Activated T-helper 1 cell treated with Interleukin-2 at 50 U/mL for 16 hours (primary cell): ENCODE results near the gene WIPF3.

Source experiments
- DNase-seq: peaks from one replicate; pipeline ENCODE4 v3.0.0-alpha.2; 2020; ENCODE audit warnings: low read depth

The WIPF3 gene, protein sequence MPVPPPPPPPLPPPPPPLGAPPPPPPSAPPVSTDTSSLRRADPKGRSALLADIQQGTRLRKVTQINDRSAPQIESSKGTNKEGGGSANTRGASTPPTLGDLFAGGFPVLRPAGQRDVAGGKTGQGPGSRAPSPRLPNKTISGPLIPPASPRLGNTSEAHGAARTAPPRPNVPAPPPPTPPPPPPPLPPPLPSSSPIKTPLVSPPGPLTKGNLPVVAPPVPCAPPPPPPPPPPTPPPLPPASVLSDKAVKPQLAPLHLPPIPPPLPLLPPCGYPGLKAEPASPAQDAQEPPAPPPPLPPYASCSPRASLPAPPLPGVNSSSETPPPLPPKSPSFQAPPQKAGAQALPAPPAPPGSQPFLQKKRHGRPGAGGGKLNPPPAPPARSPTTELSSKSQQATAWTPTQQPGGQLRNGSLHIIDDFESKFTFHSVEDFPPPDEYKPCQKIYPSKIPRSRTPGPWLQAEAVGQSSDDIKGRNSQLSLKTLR

GRCh38 chr7:29806208-29806994, at the start of gene WIPF3:
Gene WIPF3, plus strand, starts transcription at chr7:29806508. Its CDS starts 28,217 bp downstream, at chr7:29834725.
- DNase-seq: no peak

- no peak for DNase-seq
Measured at GRCh38 chr7:29763266-29763665, 43.0 kb upstream of the WIPF3 start.

- no peak for DNase-seq
Measured at GRCh38 chr7:29764227-29764626, 42.1 kb upstream of the WIPF3 start.

DNA sequence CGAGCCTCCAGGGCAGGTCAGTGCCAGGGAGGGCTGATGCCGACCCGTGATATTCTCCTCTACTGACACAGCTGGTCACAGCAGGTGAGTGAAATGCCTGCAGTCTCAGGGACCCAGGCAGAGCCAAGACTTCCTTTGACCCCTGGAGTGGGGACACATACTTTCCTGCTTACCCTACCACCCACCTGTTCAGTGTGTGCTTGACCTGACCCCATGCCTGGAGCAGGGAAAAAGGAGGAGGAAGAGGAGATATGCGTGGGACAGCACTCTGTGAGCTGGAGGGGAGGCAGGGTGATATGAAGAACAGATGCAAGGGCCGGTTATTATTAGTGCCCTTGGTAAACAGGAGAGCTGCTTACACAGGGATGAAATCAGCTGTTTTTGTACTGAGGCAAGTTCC, 40.8 kb upstream of the WIPF3 start:
- DNase-seq: no peak

GRCh38 chr7:29770371-29770770, 35.9 kb upstream of the WIPF3 start:
- no peak for DNase-seq

DNA sequence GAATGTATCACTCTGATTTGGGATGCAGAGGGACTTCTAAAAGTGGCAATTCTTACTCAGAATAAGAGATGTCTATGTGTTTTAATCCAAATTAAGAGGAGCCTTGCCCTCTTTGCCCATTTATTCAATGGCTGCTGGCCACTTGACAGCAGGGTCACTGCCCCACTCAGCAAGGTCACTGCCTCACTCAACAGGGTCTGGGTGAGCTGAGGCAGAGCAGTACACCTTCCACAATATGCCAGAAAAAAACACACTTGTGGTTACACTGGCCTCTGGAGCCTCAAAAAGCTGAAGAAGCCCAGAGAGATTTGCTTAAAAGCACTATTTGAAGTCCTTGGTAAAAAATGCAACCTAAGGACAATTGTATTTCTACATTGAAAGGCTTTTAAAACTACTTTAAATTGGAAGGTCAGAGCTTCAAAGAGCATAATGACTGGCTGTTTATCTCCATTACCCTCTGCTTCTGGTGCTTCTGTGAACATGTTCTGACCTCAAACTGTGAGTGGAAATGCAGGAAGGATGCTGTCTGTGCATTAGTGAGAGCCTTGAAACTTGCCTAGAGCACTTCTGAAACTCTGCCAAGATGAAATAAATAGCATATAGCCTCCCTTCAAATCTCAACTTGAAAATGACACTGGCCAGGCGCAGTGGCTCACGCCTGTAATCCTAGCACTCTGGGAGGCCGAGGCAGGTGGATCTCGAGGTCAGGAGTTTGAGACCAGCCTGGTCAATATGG, 35.1 kb upstream of the WIPF3 start:
- DNase-seq: no peak

GRCh38 chr7:29779017-29779416, 27.3 kb upstream of the WIPF3 start:
- DNase-seq: no peak

DNA sequence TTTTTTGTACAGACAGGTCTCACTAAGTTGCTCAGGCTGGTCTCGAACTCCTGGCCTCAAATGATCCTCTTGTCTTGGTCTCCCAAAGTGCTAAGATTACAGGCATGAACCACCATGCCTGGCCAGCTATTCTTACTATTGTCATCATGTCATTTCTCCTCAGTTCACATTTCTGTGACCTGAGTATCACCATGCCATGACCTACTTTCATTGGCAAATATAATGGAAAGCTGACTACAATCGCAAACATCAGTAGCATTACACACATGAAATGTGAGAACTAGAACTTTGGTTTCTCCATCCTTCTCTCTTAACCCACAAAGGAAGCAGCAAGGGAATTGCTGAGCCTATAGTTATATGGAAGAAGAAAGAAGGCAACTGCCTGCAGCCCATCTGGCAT, 26.0 kb upstream of the WIPF3 start:
- DNase-seq: no peak

- DNase-seq: no peak
Measured at GRCh38 chr7:29783671-29784070, 22.6 kb upstream of the WIPF3 start.

DNA sequence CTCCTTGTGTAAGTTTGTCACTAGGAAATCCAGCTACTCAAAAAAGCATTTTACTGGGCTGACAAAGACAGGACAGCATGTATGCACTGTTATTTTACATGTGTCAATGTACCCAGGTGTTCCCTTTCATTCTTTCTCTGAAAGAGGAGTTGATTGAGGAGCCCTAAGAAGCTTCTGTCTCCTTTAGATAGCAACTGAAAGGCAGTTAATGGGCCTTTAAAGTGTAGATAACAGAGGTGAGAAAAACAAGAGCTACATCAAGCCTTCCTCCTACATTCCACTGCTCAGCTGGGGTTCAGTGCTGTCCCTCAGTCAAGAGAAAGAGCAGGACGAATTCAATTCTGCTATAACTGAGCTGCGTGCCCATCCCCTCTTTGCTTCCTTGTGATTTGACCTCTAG, 12.8 kb upstream of the WIPF3 start:
- DNase-seq: no peak

GRCh38 chr7:29794959-29795629, 11.2 kb upstream of the WIPF3 start:
- no peak for DNase-seq

DNA sequence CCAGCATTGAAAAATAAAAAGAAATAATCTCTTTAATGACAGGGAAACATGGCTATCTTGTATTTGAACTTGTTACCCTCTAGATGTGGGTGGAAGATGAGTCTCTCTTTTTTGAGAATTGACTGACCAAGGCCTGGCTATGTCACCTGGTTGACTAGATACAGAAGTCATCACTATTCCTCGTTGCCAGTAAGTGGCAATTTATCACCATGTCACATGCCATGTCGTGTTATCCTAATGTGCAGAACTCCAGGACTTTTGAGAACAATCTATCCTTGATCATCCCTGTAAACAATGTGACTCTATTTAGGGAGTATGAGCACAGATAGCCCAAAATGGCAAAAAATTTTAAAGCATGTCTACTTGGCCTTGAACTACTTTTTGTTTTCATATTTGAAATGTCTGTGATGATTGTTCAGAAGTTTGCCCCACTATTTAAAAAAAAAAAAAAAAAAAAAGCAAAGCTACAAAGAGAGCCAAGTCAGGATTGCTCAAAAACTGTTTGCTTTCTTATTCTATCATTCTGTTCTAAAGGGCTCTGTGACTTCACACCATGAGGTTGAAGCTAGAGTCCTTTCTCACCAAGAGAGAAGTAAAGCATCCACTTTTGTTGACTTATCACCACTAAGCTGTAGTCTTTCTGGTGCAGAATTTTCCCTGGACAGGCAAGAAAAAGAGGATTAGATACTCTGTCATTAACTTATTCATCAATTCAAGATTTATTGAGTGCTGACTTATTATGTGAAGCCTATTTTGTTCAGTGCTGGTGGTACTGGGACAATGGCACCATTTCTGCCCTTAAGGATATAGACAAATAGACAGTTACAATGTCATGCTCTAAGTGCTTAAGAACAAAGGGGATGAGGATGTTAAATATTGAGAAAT, 10.4 kb upstream of the WIPF3 start:
- no peak for DNase-seq

DNA sequence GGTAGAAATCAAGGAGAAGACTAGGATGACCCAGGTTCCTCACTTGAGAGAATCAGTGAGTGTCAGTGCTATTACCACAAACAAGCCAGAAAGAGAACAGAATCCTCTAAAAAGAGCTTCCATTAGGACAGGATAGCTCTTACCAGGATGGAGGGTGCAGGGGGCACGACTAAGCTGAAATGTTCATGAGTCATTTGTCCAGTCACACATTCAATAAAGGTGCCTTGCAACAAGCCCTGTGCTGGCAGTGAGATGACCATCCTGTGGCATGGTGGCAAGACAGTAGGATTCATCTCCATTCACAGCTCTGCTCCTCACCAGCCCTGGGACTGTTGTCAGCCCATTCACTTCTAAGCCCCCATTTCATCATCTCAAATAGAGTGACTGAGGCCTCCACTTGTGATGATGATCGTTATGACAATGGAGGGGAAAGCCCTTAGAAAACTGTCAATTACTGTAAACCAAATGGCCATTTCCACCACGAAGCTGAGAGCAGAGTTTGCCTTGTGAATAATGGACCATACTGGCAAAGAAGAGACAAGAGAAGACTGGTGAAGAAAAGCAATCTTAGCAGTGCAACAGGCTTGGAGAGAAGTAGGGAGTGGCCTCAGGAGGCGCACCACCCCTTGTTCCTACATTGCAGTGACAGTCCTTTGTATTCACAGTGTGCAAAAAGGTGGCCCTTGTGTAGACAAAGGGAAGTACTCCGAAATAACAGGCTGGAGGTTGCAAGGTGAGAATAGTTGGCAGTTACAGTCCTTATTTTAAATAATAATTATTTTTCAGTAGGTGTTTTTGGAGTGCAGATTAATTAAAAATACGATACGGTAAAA, 9.0 kb upstream of the WIPF3 start:
- no peak for DNase-seq

DNA sequence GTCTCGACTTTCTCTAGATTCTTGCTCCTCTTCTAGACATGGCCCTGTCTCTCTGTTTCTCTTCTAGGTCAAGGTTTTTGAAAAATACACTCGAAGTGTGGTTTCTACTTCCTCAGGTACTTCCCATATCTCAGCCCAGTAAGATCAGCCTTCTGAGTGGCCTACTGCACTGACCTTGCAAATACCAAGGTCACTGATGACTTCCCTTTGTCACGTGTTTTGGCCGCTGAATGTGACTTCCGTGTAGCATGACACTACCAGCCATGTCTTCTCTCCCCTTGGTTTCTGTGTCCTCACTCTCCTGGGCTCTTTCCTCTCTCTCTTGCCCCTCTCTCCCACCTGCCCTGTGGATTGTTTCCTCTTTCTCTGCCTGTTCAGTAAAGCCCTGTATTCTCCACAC, 7.9 kb upstream of the WIPF3 start:
- no peak for DNase-seq

DNA sequence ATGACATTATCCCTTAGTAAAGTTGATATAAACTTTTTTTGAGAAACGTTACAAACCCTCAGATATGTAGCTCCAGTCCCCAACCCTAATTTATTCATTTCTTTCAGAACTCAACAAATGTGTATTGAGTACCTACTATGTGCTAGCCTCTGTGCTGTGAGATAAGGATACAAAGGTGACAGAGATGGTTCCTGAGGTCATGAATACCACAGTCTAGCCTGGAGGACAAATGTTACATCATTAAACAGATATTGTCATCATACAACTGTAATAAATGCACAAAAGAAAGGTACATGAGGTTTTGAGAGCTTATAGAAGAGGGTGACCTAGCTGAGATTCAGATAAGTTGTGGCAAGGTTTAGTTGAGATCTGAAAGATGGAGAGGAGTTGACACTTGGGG, 4.4 kb upstream of the WIPF3 start:
- DNase-seq: no peak

- no peak for DNase-seq
Measured at GRCh38 chr7:29805031-29805430, 1.3 kb upstream of the WIPF3 start.

DNA sequence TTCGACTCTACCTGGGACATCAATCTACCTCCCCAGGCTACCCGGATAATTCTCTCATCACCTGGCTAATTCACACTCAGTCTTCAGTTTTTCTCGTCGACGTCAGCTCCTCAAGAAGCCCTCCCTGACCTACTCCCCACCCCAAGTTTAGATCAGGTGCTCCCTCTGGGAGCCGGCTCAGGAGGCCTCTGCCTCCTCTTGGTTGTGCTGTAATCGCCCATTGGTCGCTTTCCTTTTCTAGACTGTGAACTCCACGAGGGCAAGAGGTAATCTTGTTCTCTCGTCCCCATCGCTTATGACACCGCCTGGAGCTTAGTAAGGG, 461 bp upstream of the WIPF3 start:
- no peak for DNase-seq

DNA sequence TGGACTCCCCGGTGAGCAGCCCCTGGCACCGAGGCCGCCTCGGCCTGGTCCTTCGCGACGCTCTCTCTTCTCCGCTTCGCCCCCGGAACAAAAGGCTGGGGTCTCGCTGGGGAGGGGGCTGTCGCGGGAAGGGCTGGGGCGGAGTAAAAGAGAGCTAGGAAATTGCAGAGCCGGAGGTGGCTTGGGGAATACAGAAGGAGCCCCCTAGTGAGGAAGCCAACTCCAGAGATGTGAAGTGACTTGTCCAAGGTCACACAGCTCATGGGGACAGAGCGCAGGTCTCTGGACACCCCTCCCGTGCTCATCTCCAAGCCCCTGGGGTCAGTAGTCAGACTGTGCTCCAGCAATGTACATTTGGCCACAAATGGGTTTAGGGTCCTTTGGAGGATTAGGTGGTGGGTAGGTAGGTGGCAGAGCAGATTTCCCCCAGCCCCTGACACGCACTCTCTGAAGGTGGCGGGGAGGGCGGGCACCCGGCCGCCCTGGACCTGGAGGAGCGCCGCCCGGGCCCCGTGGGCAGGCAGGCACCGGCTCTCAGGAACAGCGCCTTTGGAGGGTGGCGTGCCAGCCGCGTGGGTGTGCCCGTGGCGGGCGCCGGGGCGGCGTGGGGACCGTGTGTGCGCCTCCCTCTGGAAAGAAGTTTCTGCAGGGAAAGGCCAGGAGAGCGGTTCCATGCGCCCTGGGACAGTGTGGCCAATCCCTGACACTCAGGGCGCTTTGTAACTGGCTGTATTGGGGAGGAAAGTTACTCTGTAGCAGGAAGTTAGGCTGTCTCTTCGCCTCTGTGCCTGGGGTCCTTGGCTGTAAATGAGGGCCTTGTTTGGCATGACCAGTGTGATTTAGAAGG, 910 bp downstream of the WIPF3 start:
- no peak for DNase-seq

DNA sequence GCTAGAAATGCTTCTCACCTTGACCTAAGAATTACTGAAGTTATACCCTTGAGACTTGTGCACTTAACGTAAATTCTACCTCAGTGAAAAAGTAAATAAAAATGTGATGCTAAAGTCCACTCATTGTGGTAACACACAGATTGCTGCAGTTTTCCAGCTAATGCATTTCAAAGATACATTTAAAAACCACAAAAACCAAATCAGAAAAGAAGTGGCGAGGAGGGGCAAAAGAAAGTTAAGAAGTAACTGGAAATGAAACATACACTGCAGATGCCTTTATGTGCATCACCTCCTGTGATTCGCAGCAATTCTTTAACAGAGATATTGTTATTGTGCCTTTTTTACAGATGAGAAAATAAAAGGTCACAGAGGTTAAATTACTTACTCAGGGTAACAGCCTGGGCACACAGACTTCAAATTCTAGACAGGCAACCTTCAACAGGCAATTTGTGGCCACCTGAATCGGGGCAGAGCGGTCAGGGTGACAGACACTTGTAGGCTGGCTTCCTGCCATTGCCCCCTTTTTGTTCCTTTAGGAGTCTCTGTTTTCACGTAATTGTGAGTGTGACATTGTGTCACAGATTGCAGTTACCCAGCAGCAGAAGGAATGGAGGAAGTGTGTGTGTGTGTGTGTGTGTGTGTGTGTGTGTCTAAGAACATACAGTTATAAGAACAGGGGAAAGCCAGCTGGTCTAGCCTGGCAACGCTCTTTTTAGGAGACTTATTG, 1.9 kb downstream of the WIPF3 start:
- no peak for DNase-seq
